GM10248 (cell line): Measurements from ENCODE around the gene TSPAN14.

ENCODE experiments used
- CTCF ChIA-PET: fragments of 300-600 bp; sonication (Branson Sonifier 250); formaldehyde crosslinking; extraction: SDS; loops from one replicate; lab custom pipeline; 2021; ENCODE audit warnings: antibody characterized with exemption; lab: Yijun Ruan, JAX
- POLR2A ChIA-PET: fragments of 350-650 bp; sonication (Branson Sonifier 250); formaldehyde crosslinking; extraction: SDS; loops from one replicate; lab custom pipeline; 2020; ENCODE audit warnings: antibody characterized with exemption; lab: Yijun Ruan, JAX
- DNase-seq: peaks from one replicate; pipeline ENCODE4 v3.0.0; 2012; ENCODE audit errors: extremely low spot score
- CTCF ChIP-seq: IDR thresholded peaks from 2 replicates; pipeline ENCODE4 v1.5.1; 2012; ENCODE audit warnings: mild to moderate bottlenecking, low read depth; ENCODE audit errors: extremely low read depth, missing control alignments, control extremely low read depth

TSPAN14 gene

GRCh38 chr10:80581469-80581835 is 127.3 kb downstream of the TSPAN14 start:
- ChIA-PET CTCF (interaction anchor here (2.0 to 2.1 kb wide), 2 partner anchors 15 to 18 kb away, joined by 6 to 7 read pairs; no protein-coding TSS in a partner anchor), POLR2A (no interaction called here)
- DNase-seq, result no peak
- no peak for TF ChIP-seq CTCF

GRCh38 chr10:80582286-80582960 is 128.3 kb downstream of the TSPAN14 start:
- CTCF ChIA-PET, result no interaction called here
- TF ChIP-seq CTCF, result no peak
- POLR2A ChIA-PET, result no interaction called here
- DNase-seq, result no peak
